A549 (cell line): ENCODE results near the gene GPT2. TPM values are rescaled to one million over a fixed set of nuclear protein-coding genes. Genes with fewer than 3 reads are reported as not detected.

Source experiments
- ATAC-seq, 2 experiments: fragments of 200-7000 bp in 1 of 2; fragments of >200 bp in 1 of 2; cut with Nextera tagmentation in 1 of 2; cut with Tn5 transposase in 1 of 2; 3 replicates each; pipeline versions ENCODE4 v1.8.0 to v1.9.1; 2018 to 2020; ENCODE audit warnings: mild to moderate bottlenecking in 1 of 2, moderate library complexity in 1 of 2
- CTCF ChIA-PET: fragments of 300-600 bp; sonication (Branson Sonifier 250); formaldehyde crosslinking; extraction: SDS; loops from one replicate; lab custom pipeline; 2021; ENCODE audit warnings: antibody characterized with exemption, inconsistent platforms; lab: Yijun Ruan, JAX
- POLR2A ChIA-PET: fragments of 350-600 bp; formaldehyde crosslinking; extraction: SDS; loops from one replicate; lab custom pipeline; 2021; ENCODE audit warnings: antibody characterized with exemption, inconsistent platforms; lab: Yijun Ruan, JAX
- DNase-seq, 2 experiments: peaks; one replicate each; pipeline versions ENCODE4 v3.0.0 to v3.0.0-alpha.2; 2011 to 2016; ENCODE audit warnings: low read depth in 1 of 2, low spot score in 1 of 2
- FAIRE-seq: peaks from 2 replicates; lab custom pipeline; 2011; peaks lifted over from hg19 to GRCh38; lab: Jason Lieb, UNC
- H3K27ac ChIP-seq, 2 experiments: fragments of >200 bp; sonication (Bioruptor Twin); formaldehyde crosslinking; 3 replicates each; pipeline ENCODE4 v1.5.1; 2016 to 2017
- H3K4me1 ChIP-seq: fragments of >200 bp; sonication (Bioruptor Twin); formaldehyde crosslinking; 3 replicates; pipeline ENCODE4 v1.6.1; 2016
- H3K4me2 ChIP-seq: fragments of >200 bp; sonication (Bioruptor Twin); formaldehyde crosslinking; 3 replicates; pipeline ENCODE4 v1.6.1; 2016
- H3K4me3 ChIP-seq: fragments of >200 bp; sonication (Bioruptor Twin); formaldehyde crosslinking; 3 replicates; pipeline ENCODE4 v1.5.1; 2016
- H3K9me3 ChIP-seq: fragments of >200 bp; sonication (Bioruptor Twin); formaldehyde crosslinking; 3 replicates; pipeline ENCODE4 v1.6.1; 2016
- CBX2 ChIP-seq: fragments of 200-600 bp; sonication (generic); IDR thresholded peaks from 2 replicates; pipeline ENCODE4 v1.6.1; 2016; ENCODE audit warnings: low read depth, mild to moderate bottlenecking, borderline replicate concordance
- CBX8 ChIP-seq: fragments of 200-600 bp; sonication (generic); IDR thresholded peaks from 2 replicates; pipeline ENCODE4 v1.6.1; 2016
- CHD4 ChIP-seq: fragments of 200-600 bp; sonication (generic); IDR thresholded peaks from 2 replicates; pipeline ENCODE4 v1.6.1; 2016; ENCODE audit warnings: antibody characterized with exemption, mild to moderate bottlenecking, borderline replicate concordance
- EHF ChIP-seq: fragments of 250-450 bp; sonication (Bioruptor Pico); IDR thresholded peaks from 2 replicates; pipeline ENCODE4 v1.5.0; 2020; ENCODE audit warnings: mild to moderate bottlenecking
- EP300 ChIP-seq, 2 experiments: fragments of >200 bp; sonication (Bioruptor Twin); formaldehyde crosslinking; IDR thresholded peaks; 2 replicates in 1 of 2; 3 replicates in 1 of 2; pipeline ENCODE4 v1.6.1; 2016 to 2017
- ESRRA ChIP-seq: fragments of 150-350 bp; IDR thresholded peaks from 2 replicates; pipeline ENCODE4 v1.6.1; 2014; ENCODE audit warnings: mild to moderate bottlenecking, low read length, borderline replicate concordance
- FOSB ChIP-seq: fragments of 250-450 bp; sonication (Bioruptor Pico); IDR thresholded peaks from 2 replicates; pipeline ENCODE4 v1.5.0; 2020; ENCODE audit warnings: mild to moderate bottlenecking, moderate library complexity
- FOXS1 ChIP-seq: fragments of 250-450 bp; sonication (Bioruptor Pico); IDR thresholded peaks from 2 replicates; pipeline ENCODE4 v1.5.0; 2020; ENCODE audit warnings: mild to moderate bottlenecking, moderate library complexity
- HEYL ChIP-seq: fragments of 250-450 bp; sonication (Bioruptor Pico); IDR thresholded peaks from 2 replicates; pipeline ENCODE4 v1.8.0; 2021; ENCODE audit warnings: mild to moderate bottlenecking, moderate library complexity
- HOXB5 ChIP-seq: fragments of 250-450 bp; sonication (Bioruptor Pico); IDR thresholded peaks from 2 replicates; pipeline ENCODE4 v1.5.0; 2020; ENCODE audit warnings: mild to moderate bottlenecking, moderate library complexity
- JUN ChIP-seq, 2 experiments: fragments of >200 bp; sonication (Bioruptor Twin); formaldehyde crosslinking; IDR thresholded peaks; 2 replicates in 1 of 2; 3 replicates in 1 of 2; pipeline ENCODE4 v1.6.1; 2016 to 2017
- JUNB ChIP-seq: fragments of >200 bp; sonication (Bioruptor Twin); formaldehyde crosslinking; IDR thresholded peaks from 2 replicates; pipeline ENCODE4 v1.6.1; 2016
- MAZ ChIP-seq: fragments of 150-350 bp; IDR thresholded peaks from 2 replicates; pipeline ENCODE4 v1.6.1; 2014; ENCODE audit warnings: antibody characterized with exemption, low read depth, low read length, borderline replicate concordance
- MYC ChIP-seq: IDR thresholded peaks from 2 replicates; pipeline ENCODE4 v1.6.1; 2012; ENCODE audit warnings: mild to moderate bottlenecking, inconsistent platforms, low read length, improper control_type of control experiment, borderline replicate concordance
- NPAS2 ChIP-seq: fragments of 250-450 bp; sonication (Bioruptor Pico); IDR thresholded peaks from 2 replicates; pipeline ENCODE4 v1.8.0; 2022; ENCODE audit warnings: mild to moderate bottlenecking, moderate library complexity, borderline replicate concordance
- POLR2A ChIP-seq: IDR thresholded peaks from 2 replicates; pipeline ENCODE4 v1.6.1; 2012; ENCODE audit warnings: mild to moderate bottlenecking, low read length
- POLR2AphosphoS2 ChIP-seq: conservative IDR thresholded peaks from 2 replicates; pipeline ENCODE4 v1.6.1; 2012; ENCODE audit warnings: low read length, improper control_type of control experiment, inconsistent platforms
- RARB ChIP-seq: fragments of 250-450 bp; sonication (Bioruptor Pico); IDR thresholded peaks from 2 replicates; pipeline ENCODE4 v1.8.0; 2021; ENCODE audit warnings: mild to moderate bottlenecking, moderate library complexity
- RFX5 ChIP-seq: fragments of 450-650 bp; IDR thresholded peaks from 2 replicates; pipeline ENCODE4 v1.7.1; 2014; ENCODE audit warnings: antibody characterized with exemption, mild to moderate bottlenecking, moderate library complexity
- RNF2 ChIP-seq: fragments of 200-600 bp; sonication (generic); IDR thresholded peaks from 2 replicates; pipeline ENCODE4 v1.6.1; 2016; ENCODE audit warnings: low read depth, mild to moderate bottlenecking, antibody characterized with exemption, moderate library complexity, borderline replicate concordance
- TFCP2L1 ChIP-seq: fragments of 250-450 bp; sonication (Bioruptor Pico); IDR thresholded peaks from 2 replicates; pipeline ENCODE4 v1.5.0; 2021; ENCODE audit warnings: mild to moderate bottlenecking
- ZSCAN20 ChIP-seq: fragments of 250-450 bp; sonication (Bioruptor Pico); IDR thresholded peaks from 2 replicates; pipeline ENCODE4 v1.8.0; 2022; ENCODE audit warnings: mild to moderate bottlenecking, moderate library complexity
- WGBS: methylation state at CpG from one replicate; pipeline ENCODE4 v1.1.6; 2017; ENCODE audit errors: missing lambda C conversion rate; 5-methylcytosine and 5-hydroxymethylcytosine counted together
- polyA plus RNA-seq, 4 experiments: library from polyadenylated mRNA; depleted of rRNA in 3 of 4; stranded (reverse); fragments of >200 nt; fragmentation: RNase III in 1 of 4; extraction: RNeasy Plus Mini Kit Qiagen cat#74134 plus additional on column Dnase treatment in 1 of 4; gene quantifications; 2 replicates in 3 of 4; 3 replicates in 1 of 4; pipeline ENCODE4 v1.2.3, GENCODE V29; 2011 to 2017
- TF ChIP-seq, protein P1 (sequence below): fragments of >200 bp; sonication (Bioruptor Twin); formaldehyde crosslinking; IDR thresholded peaks from 2 replicates; pipeline ENCODE4 v1.6.1; 2016
- TF ChIP-seq, protein P2 (sequence below): fragments of 150-350 bp; IDR thresholded peaks from 2 replicates; pipeline ENCODE4 v1.6.1; 2014; ENCODE audit warnings: low read depth, mild to moderate bottlenecking, low read length
- TF ChIP-seq, protein P3 (sequence below): fragments of >200 bp; sonication (Bioruptor Twin); formaldehyde crosslinking; IDR thresholded peaks from 3 replicates; pipeline ENCODE4 v1.6.1; 2016
- TF ChIP-seq, protein P4 (sequence below): fragments of 250-450 bp; sonication (Bioruptor Pico); IDR thresholded peaks from 2 replicates; pipeline ENCODE4 v1.5.0; 2020; ENCODE audit warnings: low read depth, mild to moderate bottlenecking, moderate library complexity
- TF ChIP-seq, protein P5 (sequence below): fragments of 200-600 bp; sonication (generic); IDR thresholded peaks from 2 replicates; pipeline ENCODE4 v1.6.1; 2016; ENCODE audit warnings: antibody characterized with exemption, mild to moderate bottlenecking, moderate library complexity
- TF ChIP-seq, protein P6 (sequence below): fragments of 450-650 bp; IDR thresholded peaks from 2 replicates; pipeline ENCODE4 v1.6.1; 2014; ENCODE audit warnings: antibody characterized with exemption

Gene GPT2
- polyA plus RNA-seq, 2 of the 4 experiments (the other 2 are of a cell fraction): 8.9 to 15.3 TPM

DNA sequence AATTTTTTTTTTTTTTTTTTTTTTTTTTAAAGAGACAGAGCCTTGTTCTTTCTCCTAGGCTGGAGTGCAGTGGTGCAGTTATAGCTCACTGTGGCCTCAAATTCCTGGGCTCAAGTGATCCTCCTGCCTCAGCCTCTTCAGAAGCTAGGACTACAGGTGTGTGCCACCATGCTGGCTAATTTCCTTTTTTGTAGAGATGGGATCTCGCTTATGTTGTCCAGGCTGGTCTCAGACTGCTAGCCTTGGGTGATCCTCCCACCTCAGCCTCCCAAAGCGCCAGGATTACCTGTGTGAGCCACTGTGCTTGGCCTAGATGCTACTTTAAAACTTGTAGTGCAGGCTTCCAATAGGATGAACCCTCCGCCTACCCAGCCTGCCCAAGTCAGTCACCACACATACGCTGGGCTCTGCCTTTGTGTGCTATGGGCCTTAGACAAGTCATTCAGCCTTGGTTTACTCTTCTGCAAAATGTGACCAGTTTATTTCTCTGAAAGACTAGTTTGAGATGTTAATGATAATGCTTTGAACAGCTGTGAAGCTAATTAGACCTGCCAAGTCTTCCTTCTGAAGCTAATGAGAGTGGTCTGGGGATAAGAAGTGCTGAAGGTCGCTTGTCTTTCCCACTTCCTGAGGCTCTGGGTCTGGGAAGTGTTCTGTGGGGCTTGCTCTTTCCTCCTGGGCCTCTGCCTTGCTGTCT is 5.2 kb downstream of the GPT2 start:
- POLR2A ChIA-PET: interaction anchor here (0.7 kb wide), 1 partner anchor 18 kb away, joined by 4 read pairs; no protein-coding TSS in a partner anchor
- peaks cover 10% of the 10 kb centered on the region; the same call in 1 of the 3 replicates for H3K4me1 ChIP-seq
- ATAC-seq: no peak
- WGBS: 87% methylated on average over 5 of the region's 5 CpGs
- no peak for TF ChIP-seq EHF
- TF ChIP-seq POLR2A: no peak
- no peak for TF ChIP-seq CBX8
- TF ChIP-seq POLR2AphosphoS2: no peak
- no peak for TF ChIP-seq RNF2
- TF ChIP-seq RFX5: no peak
- TF ChIP-seq CHD4: no peak
- TF ChIP-seq, protein P1, sequence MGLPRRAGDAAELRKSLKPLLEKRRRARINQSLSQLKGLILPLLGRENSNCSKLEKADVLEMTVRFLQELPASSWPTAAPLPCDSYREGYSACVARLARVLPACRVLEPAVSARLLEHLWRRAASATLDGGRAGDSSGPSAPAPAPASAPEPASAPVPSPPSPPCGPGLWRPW: no peak
- no peak for TF ChIP-seq ZSCAN20
- TF ChIP-seq MAZ: no peak
- no peak for TF ChIP-seq FOXS1 (CRISPR knock-in tag)
- no peak for TF ChIP-seq CBX2
- TF ChIP-seq, protein P2, sequence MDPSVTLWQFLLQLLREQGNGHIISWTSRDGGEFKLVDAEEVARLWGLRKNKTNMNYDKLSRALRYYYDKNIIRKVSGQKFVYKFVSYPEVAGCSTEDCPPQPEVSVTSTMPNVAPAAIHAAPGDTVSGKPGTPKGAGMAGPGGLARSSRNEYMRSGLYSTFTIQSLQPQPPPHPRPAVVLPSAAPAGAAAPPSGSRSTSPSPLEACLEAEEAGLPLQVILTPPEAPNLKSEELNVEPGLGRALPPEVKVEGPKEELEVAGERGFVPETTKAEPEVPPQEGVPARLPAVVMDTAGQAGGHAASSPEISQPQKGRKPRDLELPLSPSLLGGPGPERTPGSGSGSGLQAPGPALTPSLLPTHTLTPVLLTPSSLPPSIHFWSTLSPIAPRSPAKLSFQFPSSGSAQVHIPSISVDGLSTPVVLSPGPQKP: no peak
- no peak for TF ChIP-seq EP300 (IDR thresholded peaks at IDR 0.05)
- no peak for TF ChIP-seq FOSB (CRISPR knock-in tag)
- TF ChIP-seq RARB (CRISPR knock-in tag): no peak
- no peak for TF ChIP-seq NPAS2 (CRISPR knock-in tag)
- no peak for FAIRE-seq
- no peaks in the 10 kb centered on the region for H3K9me3 ChIP-seq
- DNase-seq: no peak
- no peak overlapping the region for H3K4me2 ChIP-seq
- no peak overlapping the region for H3K27ac ChIP-seq
- CTCF ChIA-PET: interaction anchor here (0.6 to 3.0 kb wide), 5 partner anchors 11 to 42 kb away, joined by 3 to 18 read pairs (median 4); no protein-coding TSS in a partner anchor
- no peak overlapping the region for H3K4me3 ChIP-seq

DNA sequence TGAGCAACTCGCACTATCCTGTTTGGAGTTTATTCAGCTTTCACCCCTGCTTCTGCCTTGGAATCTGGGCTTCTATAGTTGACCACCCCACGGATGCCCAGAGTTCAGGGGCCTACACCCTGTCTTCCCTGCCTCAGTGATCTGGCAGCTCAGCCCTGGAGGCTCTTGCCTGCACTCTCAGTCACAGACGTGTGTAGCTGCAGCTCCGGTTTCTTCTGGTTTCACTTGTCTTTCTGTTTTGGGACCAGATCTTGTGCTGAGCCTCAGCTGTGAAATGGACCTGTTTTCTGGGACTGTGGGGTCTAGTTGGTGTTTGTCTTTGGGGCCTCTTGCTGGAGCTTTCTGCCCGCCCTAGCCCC is 5.8 kb downstream of the GPT2 start:
- WGBS: 88% methylated on average over 5 of the region's 5 CpGs
- TF ChIP-seq, protein P1: no peak
- no peak for TF ChIP-seq HOXB5 (CRISPR knock-in tag)
- TF ChIP-seq NPAS2 (CRISPR knock-in tag): no peak
- no peak for TF ChIP-seq CHD4
- TF ChIP-seq, protein P3, sequence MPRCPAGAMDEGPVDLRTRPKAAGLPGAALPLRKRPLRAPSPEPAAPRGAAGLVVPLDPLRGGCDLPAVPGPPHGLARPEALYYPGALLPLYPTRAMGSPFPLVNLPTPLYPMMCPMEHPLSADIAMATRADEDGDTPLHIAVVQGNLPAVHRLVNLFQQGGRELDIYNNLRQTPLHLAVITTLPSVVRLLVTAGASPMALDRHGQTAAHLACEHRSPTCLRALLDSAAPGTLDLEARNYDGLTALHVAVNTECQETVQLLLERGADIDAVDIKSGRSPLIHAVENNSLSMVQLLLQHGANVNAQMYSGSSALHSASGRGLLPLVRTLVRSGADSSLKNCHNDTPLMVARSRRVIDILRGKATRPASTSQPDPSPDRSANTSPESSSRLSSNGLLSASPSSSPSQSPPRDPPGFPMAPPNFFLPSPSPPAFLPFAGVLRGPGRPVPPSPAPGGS: no peak
- TF ChIP-seq HEYL (CRISPR knock-in tag): no peak
- no peak for TF ChIP-seq CBX2
- TF ChIP-seq POLR2AphosphoS2: no peak
- no peak for TF ChIP-seq ESRRA
- TF ChIP-seq TFCP2L1: no peak
- no peak for TF ChIP-seq JUNB
- TF ChIP-seq JUN (IDR thresholded peaks at IDR 0.05): no peak
- TF ChIP-seq, protein P4, sequence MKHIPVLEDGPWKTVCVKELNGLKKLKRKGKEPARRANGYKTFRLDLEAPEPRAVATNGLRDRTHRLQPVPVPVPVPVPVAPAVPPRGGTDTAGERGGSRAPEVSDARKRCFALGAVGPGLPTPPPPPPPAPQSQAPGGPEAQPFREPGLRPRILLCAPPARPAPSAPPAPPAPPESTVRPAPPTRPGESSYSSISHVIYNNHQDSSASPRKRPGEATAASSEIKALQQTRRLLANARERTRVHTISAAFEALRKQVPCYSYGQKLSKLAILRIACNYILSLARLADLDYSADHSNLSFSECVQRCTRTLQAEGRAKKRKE (CRISPR knock-in tag): no peak
- TF ChIP-seq, protein P5, sequence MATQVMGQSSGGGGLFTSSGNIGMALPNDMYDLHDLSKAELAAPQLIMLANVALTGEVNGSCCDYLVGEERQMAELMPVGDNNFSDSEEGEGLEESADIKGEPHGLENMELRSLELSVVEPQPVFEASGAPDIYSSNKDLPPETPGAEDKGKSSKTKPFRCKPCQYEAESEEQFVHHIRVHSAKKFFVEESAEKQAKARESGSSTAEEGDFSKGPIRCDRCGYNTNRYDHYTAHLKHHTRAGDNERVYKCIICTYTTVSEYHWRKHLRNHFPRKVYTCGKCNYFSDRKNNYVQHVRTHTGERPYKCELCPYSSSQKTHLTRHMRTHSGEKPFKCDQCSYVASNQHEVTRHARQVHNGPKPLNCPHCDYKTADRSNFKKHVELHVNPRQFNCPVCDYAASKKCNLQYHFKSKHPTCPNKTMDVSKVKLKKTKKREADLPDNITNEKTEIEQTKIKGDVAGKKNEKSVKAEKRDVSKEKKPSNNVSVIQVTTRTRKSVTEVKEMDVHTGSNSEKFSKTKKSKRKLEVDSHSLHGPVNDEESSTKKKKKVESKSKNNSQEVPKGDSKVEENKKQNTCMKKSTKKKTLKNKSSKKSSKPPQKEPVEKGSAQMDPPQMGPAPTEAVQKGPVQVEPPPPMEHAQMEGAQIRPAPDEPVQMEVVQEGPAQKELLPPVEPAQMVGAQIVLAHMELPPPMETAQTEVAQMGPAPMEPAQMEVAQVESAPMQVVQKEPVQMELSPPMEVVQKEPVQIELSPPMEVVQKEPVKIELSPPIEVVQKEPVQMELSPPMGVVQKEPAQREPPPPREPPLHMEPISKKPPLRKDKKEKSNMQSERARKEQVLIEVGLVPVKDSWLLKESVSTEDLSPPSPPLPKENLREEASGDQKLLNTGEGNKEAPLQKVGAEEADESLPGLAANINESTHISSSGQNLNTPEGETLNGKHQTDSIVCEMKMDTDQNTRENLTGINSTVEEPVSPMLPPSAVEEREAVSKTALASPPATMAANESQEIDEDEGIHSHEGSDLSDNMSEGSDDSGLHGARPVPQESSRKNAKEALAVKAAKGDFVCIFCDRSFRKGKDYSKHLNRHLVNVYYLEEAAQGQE: no peak
- TF ChIP-seq, protein P6, sequence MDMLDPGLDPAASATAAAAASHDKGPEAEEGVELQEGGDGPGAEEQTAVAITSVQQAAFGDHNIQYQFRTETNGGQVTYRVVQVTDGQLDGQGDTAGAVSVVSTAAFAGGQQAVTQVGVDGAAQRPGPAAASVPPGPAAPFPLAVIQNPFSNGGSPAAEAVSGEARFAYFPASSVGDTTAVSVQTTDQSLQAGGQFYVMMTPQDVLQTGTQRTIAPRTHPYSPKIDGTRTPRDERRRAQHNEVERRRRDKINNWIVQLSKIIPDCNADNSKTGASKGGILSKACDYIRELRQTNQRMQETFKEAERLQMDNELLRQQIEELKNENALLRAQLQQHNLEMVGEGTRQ: no peak
- no peak for TF ChIP-seq MYC
- Histone ChIP-seq H3K4me3 (no peak overlapping the region), H3K9me3 (no peaks in the 10 kb centered on the region), H3K4me1 (peaks cover 10% of the 10 kb centered on the region; the same call in 1 of the 3 replicates), H3K27ac (no peak overlapping the region), H3K4me2 (no peak overlapping the region)
- DNase-seq: no peak
- FAIRE-seq: no peak
- POLR2A ChIA-PET: no interaction called here
- CTCF ChIA-PET: interaction anchor here (1.2 to 3.0 kb wide), 4 partner anchors 10 to 40 kb away, joined by 4 to 18 read pairs (median 5); no protein-coding TSS in a partner anchor
- ATAC-seq: no peak
